GM12873 (cell line): ENCODE results near the gene BCL7B.

Source experiments
- CTCF ChIP-seq: IDR thresholded peaks from 2 replicates; pipeline ENCODE4 v1.5.1; 2012; ENCODE audit warnings: low read depth, mild to moderate bottlenecking, moderate library complexity, low read length, control low read depth; ENCODE audit not compliant: insufficient read depth; ENCODE audit errors: missing control alignments

Gene BCL7B

GRCh38 chr7:73509463-73509862 lies 48.0 kb downstream of the BCL7B start:
- TF ChIP-seq CTCF: no peak

GRCh38 chr7:73507556-73507955 lies 49.9 kb downstream of the BCL7B start:
- no peak for TF ChIP-seq CTCF

- no peak for TF ChIP-seq CTCF
These were observed 52.6 kb downstream of the BCL7B start for GRCh38 chr7:73504920-73505319.

- TF ChIP-seq CTCF: no peak
These were observed 53.5 kb downstream of the BCL7B start for GRCh38 chr7:73504017-73504416.

GRCh38 chr7:73503229-73503628 lies 54.3 kb downstream of the BCL7B start:
- no peak for TF ChIP-seq CTCF

- TF ChIP-seq CTCF: no peak
These were observed 60.9 kb downstream of the BCL7B start for GRCh38 chr7:73496626-73497025.

GRCh38 chr7:73489976-73490375 lies 67.5 kb downstream of the BCL7B start:
- TF ChIP-seq CTCF: no peak
